H1 (cell line): ENCODE data around the gene ADRB2. TPM values are rescaled to one million over a fixed set of nuclear protein-coding genes. Genes with fewer than 3 reads are reported as not detected.
A peak's percentile ranks its signal among the peaks of the same experiment; 100 is the strongest.

ENCODE experiments used
- CTCF ChIA-PET: fragments of 300-600 bp; sonication (Branson Sonifier 250); formaldehyde crosslinking; loops from one replicate; lab custom pipeline; 2021; ENCODE audit not compliant: partially characterized antibody; lab: Charles Lee
- POLR2A ChIA-PET: fragments of 300-600 bp; sonication (Branson Sonifier 250); formaldehyde crosslinking; loops from one replicate; lab custom pipeline; 2021; ENCODE audit warnings: inconsistent platforms; ENCODE audit not compliant: partially characterized antibody; lab: Charles Lee
- DNase-seq, 2 experiments: peaks; one replicate each; pipeline versions ENCODE4 v3.0.0 to v3.0.0-alpha.2; 2010 to 2022; ENCODE audit warnings: low spot score in 2 of 2, low read depth in 1 of 2, mixed read lengths in 1 of 2
- FAIRE-seq: peaks from 2 replicates; lab custom pipeline; 2011; peaks lifted over from hg19 to GRCh38; lab: Jason Lieb, UNC
- H2AFZ ChIP-seq: 2 replicates; pipeline ENCODE4 v1.8.1; 2012; ENCODE audit warnings: low read length, inconsistent platforms
- H2AK5ac ChIP-seq: 2 replicates; pipeline ENCODE4 v1.6.1; 2013; ENCODE audit warnings: low read depth, low read length
- H2BK120ac ChIP-seq: replicated peaks from 2 replicates; pipeline ENCODE3; 2013; ENCODE audit warnings: low read depth, low read length, inconsistent platforms
- H2BK12ac ChIP-seq: 2 replicates; pipeline ENCODE4 v1.6.1; 2013; ENCODE audit warnings: low read depth, low read length
- H2BK15ac ChIP-seq: 2 replicates; pipeline ENCODE4 v1.6.1; 2013; ENCODE audit warnings: low read length
- H2BK20ac ChIP-seq: 2 replicates; pipeline ENCODE4 v1.6.1; 2013; ENCODE audit warnings: low read length
- H2BK5ac ChIP-seq: 2 replicates; pipeline ENCODE4 v1.6.1; 2013; ENCODE audit warnings: low read depth, low read length
- H3K14ac ChIP-seq: 2 replicates; pipeline ENCODE4 v1.6.1; 2013; ENCODE audit warnings: inconsistent platforms; ENCODE audit not compliant: insufficient read length
- H3K18ac ChIP-seq: 2 replicates; pipeline ENCODE4 v1.6.1; 2013; ENCODE audit warnings: low read length; ENCODE audit errors: extremely low read depth
- H3K23ac ChIP-seq: 2 replicates; pipeline ENCODE4 v1.6.1; 2013; ENCODE audit warnings: inconsistent platforms; ENCODE audit not compliant: insufficient read length
- H3K23me2 ChIP-seq: 2 replicates; pipeline ENCODE4 v1.6.1; 2013; ENCODE audit warnings: low read depth, low read length
- H3K27ac ChIP-seq: 2 replicates; pipeline ENCODE4 v1.6.1; 2011; ENCODE audit warnings: low read depth, low read length, inconsistent platforms
- H3K27me3 ChIP-seq, 4 experiments: replicated peaks in 1 of 4; 1 replicate in 1 of 4; 2 replicates in 3 of 4; pipeline versions ENCODE4 v1.6.1 to v1.8.1; 2011 to 2013; ENCODE audit warnings: low read length in 3 of 4, mild to moderate bottlenecking in 3 of 4, inconsistent platforms in 2 of 4, mixed read lengths in 2 of 4, moderate library complexity in 1 of 4; ENCODE audit not compliant: control insufficient read depth in 3 of 4, insufficient read depth in 3 of 4; ENCODE audit errors: extremely low read depth in 1 of 4
- H3K36me3 ChIP-seq, 4 experiments: 2 replicates each; pipeline versions ENCODE4 v1.6.1 to v1.8.1; 2011 to 2013; ENCODE audit warnings: mild to moderate bottlenecking in 4 of 4, low read length in 3 of 4, moderate library complexity in 2 of 4, control low read depth in 1 of 4, inconsistent platforms in 1 of 4; ENCODE audit not compliant: insufficient read depth in 4 of 4, control insufficient read depth in 2 of 4
- H3K4ac ChIP-seq: replicated peaks from 2 replicates; pipeline ENCODE3; 2013; ENCODE audit warnings: low read length, low read depth, mixed read lengths, inconsistent platforms; ENCODE audit not compliant: insufficient read length
- H3K4me1 ChIP-seq, 4 experiments: replicated peaks in 1 of 4; 1 replicate in 1 of 4; 2 replicates in 3 of 4; pipeline versions ENCODE4 v1.6.1 to v1.8.1; 2011 to 2013; ENCODE audit warnings: low read length in 3 of 4, inconsistent platforms in 2 of 4, mixed read lengths in 1 of 4; ENCODE audit not compliant: insufficient read depth in 4 of 4, control insufficient read depth in 3 of 4
- H3K4me2 ChIP-seq, 2 experiments: 2 replicates each; pipeline versions ENCODE4 v1.6.1 to v1.8.1; 2011 to 2013; ENCODE audit warnings: low read depth in 2 of 2, low read length in 2 of 2, control low read depth in 1 of 2, inconsistent platforms in 1 of 2, mild to moderate bottlenecking in 1 of 2; ENCODE audit not compliant: insufficient read depth in 1 of 2
- H3K4me3 ChIP-seq, 4 experiments: fragments of 200-600, 300-600 bp in 1 of 4; sonication (generic), shearing (Covaris generic), sonication (Bioruptor Twin) in 1 of 4; 2 replicates each; pipeline versions ENCODE4 v1.5.1 to v1.8.1; 2011 to 2016; ENCODE audit warnings: low read length in 4 of 4, low read depth in 3 of 4, control low read depth in 2 of 4, inconsistent platforms in 2 of 4, mild to moderate bottlenecking in 2 of 4, mixed read lengths in 1 of 4, moderate library complexity in 1 of 4; ENCODE audit not compliant: insufficient read depth in 2 of 4; ENCODE audit errors: extremely low read depth in 1 of 4
- H3K56ac ChIP-seq: replicated peaks from 2 replicates; pipeline ENCODE3; 2013; ENCODE audit warnings: low read depth, mild to moderate bottlenecking, mixed read lengths, low read length, inconsistent platforms; ENCODE audit not compliant: insufficient read length
- H3K79me1 ChIP-seq: 2 replicates; pipeline ENCODE4 v1.6.1; 2013; ENCODE audit warnings: low read depth, low read length, control low read depth
- H3K79me2 ChIP-seq, 2 experiments: 2 replicates each; pipeline versions ENCODE4 v1.6.1 to v1.8.1; 2012 to 2013; ENCODE audit warnings: low read length in 2 of 2, mild to moderate bottlenecking in 2 of 2, inconsistent platforms in 1 of 2; ENCODE audit not compliant: insufficient read depth in 2 of 2, control insufficient read depth in 1 of 2
- H3K9ac ChIP-seq, 4 experiments: replicated peaks in 1 of 4; 1 replicate in 1 of 4; 2 replicates in 3 of 4; pipeline versions ENCODE4 v1.6.1 to v1.8.1; 2011 to 2013; ENCODE audit warnings: low read depth in 3 of 4, low read length in 3 of 4, control low read depth in 2 of 4, mild to moderate bottlenecking in 2 of 4, moderate library complexity in 2 of 4, inconsistent platforms in 1 of 4; ENCODE audit errors: extremely low read depth in 1 of 4
- H3K9me3 ChIP-seq, 2 experiments: 2 replicates each; pipeline versions ENCODE4 v1.6.1 to v1.8.1; 2012 to 2013; ENCODE audit warnings: mild to moderate bottlenecking in 2 of 2, moderate library complexity in 2 of 2, control low read depth in 1 of 2, inconsistent platforms in 1 of 2, low read depth in 1 of 2, low read length in 1 of 2, mixed read lengths in 1 of 2; ENCODE audit not compliant: insufficient read depth in 2 of 2
- H4K20me1 ChIP-seq, 2 experiments: replicated peaks in 1 of 2; 2 replicates each; pipeline versions ENCODE3 to v1.8.1; 2011 to 2013; ENCODE audit warnings: inconsistent platforms in 2 of 2, low read length in 2 of 2, mild to moderate bottlenecking in 1 of 2; ENCODE audit not compliant: insufficient read depth in 2 of 2, control insufficient read depth in 1 of 2
- H4K5ac ChIP-seq: 2 replicates; pipeline ENCODE4 v1.6.1; 2013; ENCODE audit warnings: low read length, low read depth, mixed read lengths, inconsistent platforms; ENCODE audit not compliant: insufficient read length
- H4K8ac ChIP-seq: 2 replicates; pipeline ENCODE4 v1.8.0; 2013; ENCODE audit warnings: mild to moderate bottlenecking, moderate library complexity, low read length, inconsistent platforms; ENCODE audit not compliant: insufficient read depth; ENCODE audit errors: extremely low read depth
- H4K91ac ChIP-seq: replicated peaks from 2 replicates; pipeline ENCODE3; 2013; ENCODE audit warnings: low read length, mixed read lengths, inconsistent platforms; ENCODE audit not compliant: insufficient read length
- RAD21 ChIP-seq, 2 experiments: IDR thresholded peaks in 1 of 2; conservative IDR thresholded peaks in 1 of 2; 2 replicates each; pipeline ENCODE4 v1.6.1; 2011; ENCODE audit warnings: low read depth in 2 of 2, low read length in 2 of 2, improper control_type of control experiment in 1 of 2, inconsistent platforms in 1 of 2, mild to moderate bottlenecking in 1 of 2, moderate library complexity in 1 of 2
- RXRA ChIP-seq: IDR thresholded peaks from 2 replicates; pipeline ENCODE4 v1.6.1; 2011; ENCODE audit warnings: low read depth, mild to moderate bottlenecking, low read length, moderate library complexity; ENCODE audit not compliant: insufficient read depth
- WGBS, 2 experiments: shearing (Covaris generic) in 1 of 2; methylation state at CpG; one replicate each; pipeline versions ENCODE4 v1.1.6 to v1.1.7; 2013 to 2015; ENCODE audit warnings: low lambda C conversion rate in 2 of 2, mixed read lengths in 2 of 2, inconsistent platforms in 1 of 2, low coverage in 1 of 2, missing lambda C conversion rate in 1 of 2; ENCODE audit not compliant: insufficient replicate concordance in 2 of 2, insufficient coverage in 1 of 2, insufficient read length in 1 of 2; ENCODE audit errors: extremely low coverage in 1 of 2, missing lambda C conversion rate in 1 of 2; 5-methylcytosine and 5-hydroxymethylcytosine counted together
- polyA plus RNA-seq, 7 experiments: library from polyadenylated mRNA; depleted of rRNA in 3 of 7; stranded (reverse) in 5 of 7; unstranded in 2 of 7; fragments of >200 nt in 5 of 7; fragments of 200-250 nt in 2 of 7; gene quantifications; 1 replicate in 5 of 7; 2 replicates in 1 of 7; 4 replicates in 1 of 7; pipeline versions ENCODE4 v1.2.1 to v1.2.3, GENCODE V29; 2011 to 2013; ENCODE audit warnings: missing spikeins in 2 of 7, mixed read lengths in 2 of 7
- total RNA-seq: library from RNA; stranded (reverse); fragmentation: NEBNext Ultra II Directional; extraction: Animal tissue kit (Norgen Biotek cat#: 25700); gene quantifications from 2 replicates; pipeline ENCODE4 v1.2.1, GENCODE V29; 2021

Gene ADRB2
- total and polyA plus RNA-seq, 2 of the 8 experiments (the other 6 are each of a cell fraction or from before 2014, with no cell fraction given) = 0.65 to 0.77 TPM

DNA sequence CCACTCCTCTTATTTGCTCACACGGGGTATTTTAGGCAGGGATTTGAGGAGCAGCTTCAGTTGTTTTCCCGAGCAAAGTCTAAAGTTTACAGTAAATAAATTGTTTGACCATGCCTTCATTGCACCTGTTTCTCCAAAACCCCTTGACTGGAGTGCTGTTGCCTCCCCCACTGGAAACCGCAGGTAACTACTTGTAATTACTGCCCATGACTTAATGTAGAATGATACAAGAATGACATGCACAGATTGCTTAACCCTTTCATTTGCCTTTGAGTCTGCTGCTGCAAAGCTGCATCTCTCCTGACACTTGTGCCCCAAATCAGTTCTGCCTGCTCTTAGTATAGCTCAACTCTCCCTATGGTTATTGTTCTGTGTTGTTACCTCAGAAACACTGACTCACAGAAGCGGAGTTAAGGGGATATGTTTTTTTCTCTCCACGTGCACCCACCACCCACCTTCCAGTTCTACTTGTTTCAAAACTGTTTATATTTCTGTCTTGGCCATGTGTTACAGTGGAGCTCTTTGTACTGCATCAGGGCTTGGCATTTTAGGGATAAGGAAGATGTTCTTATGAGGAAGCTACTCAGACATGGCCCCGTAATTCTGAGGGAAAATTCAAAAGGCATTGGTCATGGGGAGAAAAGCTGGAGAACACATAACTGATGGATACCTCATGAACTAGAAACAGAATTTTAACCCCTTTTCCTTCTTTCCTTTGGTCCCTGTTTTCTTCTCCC is 2.3 kb downstream of the ADRB2 start:
- 83% methylated on average over 6 of the region's 6 CpGs; no CpG with 5 or more reads in 1 of the 2 experiments for WGBS, 2 experiments
- no peak for FAIRE-seq

More for the DNA sequence above, 2.3 kb downstream of the ADRB2 start:
- no peak overlapping the region for H3K56ac ChIP-seq
- H3K27me3 ChIP-seq = peaks cover 5 to 20% (median 15%) of the 10 kb centered on the region in 4 experiments
- no peak overlapping the region for H2BK120ac ChIP-seq
- H3K18ac ChIP-seq = no peak overlapping the region
- H4K20me1 ChIP-seq = no peaks in the 10 kb centered on the region
- H3K36me3 ChIP-seq = no peaks in the 10 kb centered on the region
- POLR2A ChIA-PET = no interaction called here
- no peak overlapping the region for H3K9ac ChIP-seq
- no peak overlapping the region for H3K27ac ChIP-seq
- peaks cover 11% of the 10 kb centered on the region for H3K23me2 ChIP-seq
- no peak overlapping the region for H2AK5ac ChIP-seq
- no peak overlapping the region for H2BK5ac ChIP-seq
- H3K9me3 ChIP-seq = no peaks in the 10 kb centered on the region
- no peak overlapping the region for H3K14ac ChIP-seq
- no peak overlapping the region for H4K91ac ChIP-seq
- no peak overlapping the region for H3K23ac ChIP-seq
- H4K5ac ChIP-seq = no peak overlapping the region
- no peaks in the 10 kb centered on the region for H3K79me1 ChIP-seq
- H2AFZ ChIP-seq = no peak overlapping the region
- TF ChIP-seq RAD21 (IDR thresholded peaks at IDR 0.05 in 1 of 2, conservative IDR thresholded peaks at IDR 0.05 in 1 of 2; ENCODE audit: low read depth in 2 of 2, low read length in 2 of 2) = peak in 1 of 2 experiments; percentile 19; a peak in 1 of 4 replicates
- no peak for TF ChIP-seq RXRA
- H3K4me2 ChIP-seq = no peak overlapping the region
- H3K79me2 ChIP-seq = no peaks in the 10 kb centered on the region
- H3K4me3 ChIP-seq = no peak overlapping the region
- H3K4ac ChIP-seq = no peak overlapping the region
- DNase-seq = no peak
- no peak overlapping the region for H2BK15ac ChIP-seq
- H3K4me1 ChIP-seq = peaks cover 0 to 2% (median under 1%) of the 10 kb centered on the region in 4 experiments; a peak in 5 of 7 replicates
- H2BK12ac ChIP-seq = no peak overlapping the region
- no peak overlapping the region for H4K8ac ChIP-seq
- no peak overlapping the region for H2BK20ac ChIP-seq
- CTCF ChIA-PET = interaction anchor here (0.6 to 5.9 kb wide), 16 partner anchors 8 to 414 kb away, joined by 3 to 32 read pairs (median 3); no protein-coding TSS in a partner anchor
